Activated naive CD8-positive, alpha-beta T cell treated with anti-CD3 and anti-CD28 coated beads for 36 hours (primary cell): ENCODE results near the gene BEX3. TPM values are rescaled to one million over a fixed set of nuclear protein-coding genes. Genes with fewer than 3 reads are reported as not detected.
"Not testable (repeated sequence)": the region's sequence is repeated elsewhere in the genome, so short reads cannot be mapped to it uniquely, and the experiment has no call there.

Experiments used
- DNase-seq: peaks from one replicate; pipeline ENCODE4 v3.0.0; 2021
- H3K27ac Mint-ChIP-seq: one replicate; pipeline ENCODE4 v1.8.0; 2022; ENCODE audit warnings: mild to moderate bottlenecking, moderate library complexity, mixed read lengths
- H3K27me3 Mint-ChIP-seq: one replicate; pipeline ENCODE4 v1.8.0; 2022; ENCODE audit warnings: mild to moderate bottlenecking, mixed read lengths
- H3K36me3 Mint-ChIP-seq: one replicate; pipeline ENCODE4 v1.8.0; 2021; ENCODE audit warnings: mild to moderate bottlenecking, mixed read lengths
- H3K4me1 Mint-ChIP-seq: one replicate; pipeline ENCODE4 v1.8.0; 2021; ENCODE audit warnings: mixed read lengths
- H3K4me3 Mint-ChIP-seq: one replicate; pipeline ENCODE4 v1.8.0; 2022; ENCODE audit warnings: mild to moderate bottlenecking, moderate library complexity, mixed read lengths
- H3K9me3 Mint-ChIP-seq: one replicate; pipeline ENCODE4 v1.8.0; 2022; ENCODE audit warnings: mixed read lengths
- total RNA-seq, 2 experiments: library from RNA; stranded (reverse); gene quantifications; one replicate each; pipeline ENCODE4 v1.2.3, GENCODE V29; 2021

BEX3 gene
- total RNA-seq, 2 experiments from 2014 or later = 31.4 to 31.7 TPM

DNA sequence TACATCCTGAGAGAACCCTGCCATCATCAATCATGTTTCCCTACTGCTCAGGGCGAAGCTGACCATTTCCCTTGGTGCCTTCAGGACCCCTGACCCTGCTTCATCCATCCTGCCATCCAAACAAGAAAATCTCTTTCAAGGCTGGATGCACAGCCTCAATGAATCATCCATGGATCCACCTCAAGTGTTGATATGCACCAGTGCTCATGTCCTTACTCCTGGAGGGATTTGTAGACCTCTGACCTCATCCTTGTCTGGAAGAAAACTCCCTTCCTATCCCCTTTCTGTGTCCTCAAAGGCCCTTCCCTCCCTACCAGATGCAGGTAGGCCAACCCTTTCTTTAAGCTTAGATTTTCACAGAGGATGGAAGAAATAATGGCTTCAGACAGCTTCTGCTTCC is 24.6 kb downstream of the BEX3 start:
- DNase-seq = no peak
- Mint-ChIP-seq H3K4me3 (no peak overlapping the region), H3K9me3 (no peaks in the 10 kb centered on the region), H3K27ac (no peak overlapping the region), H3K36me3 (no peaks in the 10 kb centered on the region), H3K4me1 (peaks cover 12% of the 10 kb centered on the region), H3K27me3 (peaks cover 17% of the 10 kb centered on the region)

DNA sequence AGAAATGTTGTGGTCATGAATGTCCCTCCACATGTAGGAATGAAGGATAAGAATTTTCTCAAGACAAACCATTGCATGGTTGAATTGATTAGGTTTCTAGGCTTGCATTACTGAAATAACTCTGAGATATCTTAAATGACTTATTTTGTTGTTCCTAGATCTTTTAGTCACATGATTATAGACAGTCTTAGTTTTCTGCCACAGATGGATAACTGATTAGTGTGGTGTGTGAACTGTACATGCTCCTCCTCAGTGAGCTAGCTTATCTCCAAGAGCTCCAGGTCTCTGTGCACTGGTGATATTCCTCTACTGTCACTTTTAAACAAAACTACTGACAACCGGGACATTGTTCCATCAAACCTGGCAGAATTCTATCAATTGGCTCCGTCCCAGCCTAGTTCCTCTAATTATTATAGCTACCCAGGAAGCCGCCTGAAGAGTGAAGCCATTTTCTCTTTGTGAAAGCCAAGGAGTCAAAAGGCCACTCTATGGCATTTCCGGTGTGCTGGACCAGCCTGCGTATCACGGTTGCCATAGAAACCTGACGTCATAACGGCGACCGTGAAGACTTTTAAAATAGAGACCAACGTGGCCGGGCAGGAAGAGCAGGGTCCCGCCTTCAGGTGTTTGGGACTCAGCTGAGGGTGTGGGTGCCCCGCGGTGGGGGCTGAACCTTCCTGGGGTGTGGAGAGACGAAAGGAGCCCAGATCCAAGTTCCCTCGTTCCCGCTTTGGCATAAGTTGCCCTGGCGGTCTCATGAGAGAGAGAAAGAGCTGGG is 28.1 kb downstream of the BEX3 start:
- H3K4me1 Mint-ChIP-seq = peaks cover 6% of the 10 kb centered on the region
- H3K36me3 Mint-ChIP-seq = peaks cover 1% of the 10 kb centered on the region
- H3K4me3 Mint-ChIP-seq = peak overlapping the region; percentile 85
- peaks cover 18% of the 10 kb centered on the region for H3K27me3 Mint-ChIP-seq
- DNase-seq = peak; percentile 66
- H3K9me3 Mint-ChIP-seq = no peaks in the 10 kb centered on the region
- peak overlapping the region; percentile 78 for H3K27ac Mint-ChIP-seq

DNA sequence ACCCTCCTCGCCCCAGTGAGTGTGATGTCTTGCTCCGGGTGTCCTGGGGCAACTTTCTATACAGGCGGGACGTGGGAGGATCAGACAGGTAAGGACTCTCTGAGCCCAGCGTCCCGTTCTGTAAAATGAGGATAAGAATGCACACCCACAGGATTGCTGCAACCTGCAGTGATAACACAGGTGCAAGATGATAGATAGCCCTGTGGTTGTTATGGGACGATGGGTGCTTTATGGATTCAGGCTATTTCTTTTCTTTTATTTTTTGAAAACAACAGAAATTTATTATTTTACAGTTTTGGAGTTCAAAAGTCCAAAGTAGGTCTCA is 28.6 kb downstream of the BEX3 start:
- Mint-ChIP-seq H3K36me3 (peaks cover 1% of the 10 kb centered on the region), H3K4me3 (peak overlapping the region; percentile 85), H3K27ac (no peak overlapping the region), H3K4me1 (peaks cover 6% of the 10 kb centered on the region), H3K27me3 (peaks cover 23% of the 10 kb centered on the region), H3K9me3 (no peaks in the 10 kb centered on the region)
- no peak for DNase-seq

DNA sequence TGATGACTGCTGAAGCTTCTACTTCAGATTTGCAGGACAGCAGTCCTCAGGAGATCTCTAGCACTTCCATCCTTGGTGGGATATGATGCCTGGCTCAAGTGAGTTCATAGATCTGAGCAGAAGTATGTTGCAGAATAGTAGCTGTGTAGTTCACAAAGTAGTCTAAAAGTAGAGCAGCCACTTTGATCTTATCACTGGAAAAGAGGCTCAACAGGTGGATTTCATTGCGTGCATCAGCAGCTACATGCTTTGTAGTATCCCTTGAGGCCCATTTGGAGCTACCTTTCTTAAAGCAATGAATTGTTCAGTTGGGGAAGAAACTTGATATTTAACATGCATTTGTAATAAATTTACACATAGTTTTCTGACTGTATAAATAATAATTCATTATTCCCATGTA is 29.9 kb downstream of the BEX3 start:
- no peak for DNase-seq
- Mint-ChIP-seq H3K4me1 (peaks cover 6% of the 10 kb centered on the region), H3K27me3 (peaks cover 27% of the 10 kb centered on the region), H3K9me3 (no peaks in the 10 kb centered on the region), H3K36me3 (peaks cover 4% of the 10 kb centered on the region), H3K27ac (no peak overlapping the region), H3K4me3 (no peak overlapping the region)

DNA sequence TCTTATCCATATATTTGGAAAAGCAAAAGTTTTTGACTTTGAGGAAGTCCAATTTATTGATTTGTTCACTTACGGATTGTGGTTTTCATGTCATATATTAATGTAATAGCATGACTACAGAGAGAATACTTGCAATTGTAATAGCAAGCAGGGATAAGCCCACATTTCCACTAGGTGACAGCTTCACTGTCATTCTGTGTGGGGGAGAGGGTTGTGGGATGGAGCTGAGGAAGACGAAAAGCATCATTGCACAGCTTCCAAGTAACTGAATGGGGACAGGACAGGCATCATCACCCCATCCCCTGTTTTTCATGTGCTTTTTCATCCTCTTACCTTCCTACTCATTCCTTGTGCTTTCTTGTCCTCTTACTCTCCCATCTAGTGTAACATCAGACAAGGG is 31.4 kb downstream of the BEX3 start:
- H3K27ac Mint-ChIP-seq = no peak overlapping the region
- peaks cover 6% of the 10 kb centered on the region for H3K4me1 Mint-ChIP-seq
- DNase-seq = no peak
- H3K36me3 Mint-ChIP-seq = peaks cover 4% of the 10 kb centered on the region
- no peak overlapping the region for H3K4me3 Mint-ChIP-seq
- no peaks in the 10 kb centered on the region for H3K9me3 Mint-ChIP-seq
- H3K27me3 Mint-ChIP-seq = peaks cover 23% of the 10 kb centered on the region

DNA sequence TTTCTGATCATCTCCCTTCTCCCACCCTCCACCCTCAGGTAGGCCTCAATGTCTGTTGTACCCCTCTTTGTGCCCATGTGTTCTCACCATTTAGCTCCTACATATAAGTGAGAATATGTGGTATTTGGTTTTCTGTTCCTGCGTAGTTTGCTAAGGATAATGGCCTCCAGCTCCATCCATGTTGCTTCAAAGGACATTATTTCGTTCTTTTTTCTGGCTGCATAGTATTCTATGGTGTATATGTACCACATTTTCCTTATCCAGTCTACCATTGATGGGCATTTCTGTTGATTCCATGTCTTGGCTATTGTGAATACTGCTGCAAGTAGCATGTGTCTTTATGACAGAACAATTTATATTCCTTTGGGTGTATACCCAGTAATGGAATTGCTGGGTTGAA is 35.4 kb downstream of the BEX3 start:
- not testable (repeated sequence) for DNase-seq, H3K4me1 Mint-ChIP-seq, H3K27ac Mint-ChIP-seq, H3K9me3 Mint-ChIP-seq, H3K36me3 Mint-ChIP-seq, H3K4me3 Mint-ChIP-seq
- peaks cover 14% of the 10 kb centered on the region for H3K27me3 Mint-ChIP-seq

DNA sequence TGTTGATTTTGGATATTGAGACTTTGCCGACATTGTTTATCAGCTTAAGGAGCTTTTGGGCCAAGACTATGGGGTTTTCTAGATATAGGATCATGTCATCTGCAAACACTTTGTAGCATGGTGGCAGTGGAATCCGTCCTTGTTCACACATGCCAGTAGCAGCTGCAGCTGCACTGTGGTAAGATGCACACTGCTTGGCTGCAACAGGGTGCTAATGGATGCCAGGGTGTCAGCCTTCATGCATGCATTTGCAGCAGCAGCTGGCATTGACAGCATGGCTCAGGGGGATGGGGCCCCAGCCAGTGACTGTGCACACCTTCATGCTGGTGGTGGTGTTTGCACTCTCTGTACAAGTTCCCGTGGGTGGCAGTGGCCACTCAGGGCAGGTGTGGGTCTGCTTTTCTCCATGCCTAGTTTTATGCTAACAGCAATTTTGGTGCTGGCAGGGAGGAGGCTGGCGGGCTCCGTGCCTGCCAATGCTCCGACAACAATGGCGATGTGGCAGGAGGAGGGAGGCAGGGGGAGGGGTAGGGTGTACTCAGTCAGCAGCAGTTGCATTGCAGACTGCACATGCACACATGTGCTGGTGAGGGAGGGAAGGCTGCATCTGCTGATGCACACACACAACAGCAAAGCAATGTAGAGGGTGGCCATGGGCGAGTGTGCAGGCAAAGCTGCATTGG is 37.5 kb downstream of the BEX3 start:
- peaks cover 14% of the 10 kb centered on the region for H3K27me3 Mint-ChIP-seq
- H3K4me1 Mint-ChIP-seq = peaks cover 8% of the 10 kb centered on the region
- H3K36me3 Mint-ChIP-seq = peaks cover 3% of the 10 kb centered on the region
- H3K4me3 Mint-ChIP-seq = no peak overlapping the region
- no peak overlapping the region for H3K27ac Mint-ChIP-seq
- no peak for DNase-seq
- no peaks in the 10 kb centered on the region for H3K9me3 Mint-ChIP-seq

DNA sequence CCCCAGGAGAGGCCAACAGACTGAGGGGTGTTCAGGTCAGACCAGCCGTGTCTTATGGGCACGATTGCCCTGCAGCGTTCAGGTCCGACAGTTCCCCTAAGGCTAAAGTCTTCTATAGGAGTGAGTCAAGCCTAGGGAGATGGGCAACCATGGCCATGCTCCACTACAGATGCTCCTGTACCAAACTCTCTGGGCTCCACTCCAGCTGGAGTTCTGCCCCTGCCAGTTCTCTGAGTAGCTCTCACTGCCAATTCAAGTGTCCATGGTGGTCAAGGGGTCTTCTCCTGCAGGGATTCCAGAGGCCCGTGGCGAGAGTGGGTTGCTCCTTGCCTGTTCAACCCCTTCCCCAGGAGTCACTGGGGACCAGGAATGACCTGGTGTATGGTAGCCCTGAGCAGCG is 38.2 kb downstream of the BEX3 start:
- Mint-ChIP-seq H3K36me3 (peaks cover 3% of the 10 kb centered on the region), H3K27ac (no peak overlapping the region), H3K9me3 (no peaks in the 10 kb centered on the region), H3K27me3 (peaks cover 11% of the 10 kb centered on the region), H3K4me1 (peaks cover 8% of the 10 kb centered on the region), H3K4me3 (no peak overlapping the region)
- DNase-seq = no peak

DNA sequence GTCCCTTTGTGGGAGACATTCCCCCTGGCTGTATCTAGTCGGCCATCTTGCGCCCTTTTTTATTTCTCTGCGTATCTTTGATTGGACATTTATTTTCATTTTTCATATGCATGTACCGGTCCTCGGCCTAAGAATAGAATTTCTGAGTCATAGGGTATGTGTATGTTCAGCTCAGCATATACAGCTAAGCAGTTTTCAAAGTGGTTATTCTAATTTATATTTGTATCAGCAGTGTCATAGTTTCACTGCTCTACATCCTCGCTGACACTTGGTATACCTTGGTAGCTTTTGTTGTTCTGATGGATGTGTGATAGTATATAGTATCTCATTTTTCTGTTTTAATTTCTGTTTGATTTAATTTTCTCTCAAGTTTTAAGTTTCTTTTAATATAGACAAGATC is 38.7 kb downstream of the BEX3 start:
- peaks cover 8% of the 10 kb centered on the region for H3K4me1 Mint-ChIP-seq
- peaks cover 7% of the 10 kb centered on the region for H3K27me3 Mint-ChIP-seq
- no peak overlapping the region for H3K4me3 Mint-ChIP-seq
- H3K36me3 Mint-ChIP-seq = peaks cover 2% of the 10 kb centered on the region
- no peak for DNase-seq
- no peaks in the 10 kb centered on the region for H3K9me3 Mint-ChIP-seq
- no peak overlapping the region for H3K27ac Mint-ChIP-seq

DNA sequence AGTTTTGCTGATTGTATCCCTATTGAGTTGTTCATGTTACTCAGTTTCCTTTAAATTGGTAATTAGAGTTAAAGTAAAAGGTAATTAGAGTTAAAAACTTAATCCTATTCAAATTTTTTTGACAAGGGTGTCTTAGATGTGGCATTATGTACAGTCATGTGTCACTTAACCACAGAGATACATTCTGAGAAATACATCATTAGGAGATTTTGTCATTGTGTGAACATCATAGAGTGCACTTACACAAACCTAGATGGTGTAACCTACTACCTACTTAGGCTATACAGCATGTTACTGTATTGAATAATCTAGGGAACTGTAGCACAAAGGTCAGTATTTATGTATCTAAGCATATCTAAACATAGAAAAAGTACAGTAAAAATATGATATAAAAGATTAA is 39.2 kb downstream of the BEX3 start:
- H3K36me3 Mint-ChIP-seq = no peaks in the 10 kb centered on the region
- no peaks in the 10 kb centered on the region for H3K9me3 Mint-ChIP-seq
- H3K4me1 Mint-ChIP-seq = peaks cover 8% of the 10 kb centered on the region
- H3K4me3 Mint-ChIP-seq = no peak overlapping the region
- H3K27me3 Mint-ChIP-seq = peaks cover 4% of the 10 kb centered on the region
- DNase-seq = no peak
- no peak overlapping the region for H3K27ac Mint-ChIP-seq

DNA sequence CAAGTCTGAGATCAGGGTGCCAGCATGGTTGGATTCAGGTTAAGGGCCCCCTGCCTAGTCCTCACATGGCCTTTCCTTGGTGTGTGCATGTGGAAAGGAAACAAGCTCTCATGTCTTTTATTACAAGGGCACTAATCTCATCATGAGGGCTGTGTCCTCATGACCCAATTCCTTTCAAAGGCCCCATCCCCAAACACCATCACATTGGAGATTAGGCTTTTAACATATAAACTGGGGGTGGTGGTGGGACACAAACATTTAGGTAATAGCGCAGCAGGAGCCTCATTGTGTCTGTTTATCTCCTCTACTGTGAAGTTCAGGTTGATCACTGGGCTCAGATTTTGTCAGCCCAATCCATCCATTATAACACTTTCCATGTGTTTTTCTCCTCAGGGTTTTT is 41.0 kb downstream of the BEX3 start:
- Mint-ChIP-seq H3K27me3 (peaks cover 4% of the 10 kb centered on the region), H3K36me3 (no peaks in the 10 kb centered on the region), H3K4me3 (no peak overlapping the region), H3K4me1 (peaks cover 8% of the 10 kb centered on the region), H3K27ac (no peak overlapping the region), H3K9me3 (no peaks in the 10 kb centered on the region)
- no peak for DNase-seq

DNA sequence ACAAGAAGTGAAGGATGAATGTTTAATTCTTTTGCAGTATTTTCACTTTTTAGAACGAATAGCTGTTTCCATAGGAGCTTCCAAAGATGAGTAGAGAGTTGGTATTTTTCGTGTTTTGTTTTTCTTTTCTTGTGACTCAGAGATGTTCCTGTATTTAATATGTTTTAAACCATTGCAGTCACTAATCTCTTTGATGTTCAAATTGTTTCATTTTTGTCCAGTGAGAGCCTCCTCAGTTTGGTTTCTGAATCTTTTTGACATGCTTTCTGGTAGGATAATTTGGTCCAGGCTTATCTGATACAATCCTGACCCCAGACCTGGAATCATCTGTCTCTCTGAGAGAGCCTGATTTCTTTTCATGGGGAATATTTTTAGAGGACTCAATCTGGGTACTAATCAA is 41.6 kb downstream of the BEX3 start:
- H3K4me3 Mint-ChIP-seq = no peak overlapping the region
- H3K9me3 Mint-ChIP-seq = no peaks in the 10 kb centered on the region

DNA sequence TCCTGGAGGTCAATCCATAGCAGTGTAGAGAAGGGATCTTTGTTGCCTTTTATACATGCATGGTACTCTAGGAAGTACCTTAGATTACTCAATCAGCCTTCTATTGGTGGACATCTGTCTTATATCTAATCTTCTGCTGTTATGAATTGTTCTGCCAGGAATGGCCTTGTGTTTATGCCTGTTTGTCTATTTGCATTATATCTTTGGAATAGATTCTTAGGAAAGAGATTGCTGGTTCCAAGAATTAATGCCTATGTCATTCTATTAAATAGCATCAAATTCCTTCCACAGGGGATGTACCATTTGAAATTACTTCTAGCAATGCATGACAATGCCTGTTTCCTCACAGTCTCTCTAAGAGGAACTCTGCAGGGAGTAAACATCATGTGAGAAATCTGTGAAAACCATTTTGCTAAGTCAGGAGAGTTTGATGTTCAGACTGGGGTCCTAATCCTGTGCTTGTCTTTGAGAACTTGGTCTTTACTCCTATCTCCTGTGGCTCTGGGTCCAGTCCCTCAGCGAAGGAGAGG is 42.5 kb downstream of the BEX3 start:
- DNase-seq = no peak
- Mint-ChIP-seq H3K27ac (no peak overlapping the region), H3K4me1 (peaks cover 8% of the 10 kb centered on the region), H3K9me3 (no peaks in the 10 kb centered on the region), H3K36me3 (no peaks in the 10 kb centered on the region), H3K4me3 (no peak overlapping the region), H3K27me3 (peaks cover 4% of the 10 kb centered on the region)

More for the DNA sequence above, 41.6 kb downstream of the BEX3 start:
- no peak overlapping the region for H3K27ac Mint-ChIP-seq
- no peak for DNase-seq
- peaks cover 4% of the 10 kb centered on the region for H3K27me3 Mint-ChIP-seq
- peaks cover 8% of the 10 kb centered on the region for H3K4me1 Mint-ChIP-seq
- no peaks in the 10 kb centered on the region for H3K36me3 Mint-ChIP-seq

DNA sequence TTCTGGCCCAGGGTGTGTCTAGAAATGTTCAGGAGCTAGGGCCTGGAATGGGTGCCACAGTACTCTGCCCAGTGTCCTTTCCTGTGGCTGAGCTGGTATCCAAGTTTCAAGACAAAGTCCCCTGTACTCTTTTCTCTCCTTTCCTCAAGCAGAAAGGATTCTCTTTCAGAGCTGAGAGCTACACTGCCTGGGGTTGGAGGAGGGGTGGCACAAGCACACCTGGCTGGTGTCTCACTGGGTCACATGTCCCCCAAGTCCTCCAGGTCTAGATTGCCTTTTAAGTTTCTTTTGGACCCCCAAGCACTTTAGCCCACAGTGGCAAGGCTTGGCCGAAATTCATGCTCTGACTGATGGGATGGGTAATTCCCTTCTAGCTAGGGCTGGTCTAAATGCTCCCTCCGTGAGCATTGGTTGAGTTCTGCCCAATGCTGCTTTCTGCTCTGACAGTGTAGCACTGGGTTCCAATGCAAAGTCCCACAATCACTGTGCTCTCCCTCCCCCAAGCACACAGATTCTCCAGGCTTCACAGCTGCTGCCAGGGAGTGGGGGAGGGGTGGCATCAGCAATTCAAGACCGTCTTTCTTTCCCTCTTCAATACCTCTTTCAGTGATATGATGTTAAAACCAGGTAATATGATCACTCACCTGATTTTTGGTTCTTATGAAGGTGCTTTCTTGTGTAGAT is 47.8 kb downstream of the BEX3 start:
- no peak overlapping the region for H3K27ac Mint-ChIP-seq
- H3K4me1 Mint-ChIP-seq = no peaks in the 10 kb centered on the region
- H3K9me3 Mint-ChIP-seq = no peaks in the 10 kb centered on the region
- no peak for DNase-seq
- H3K36me3 Mint-ChIP-seq = no peaks in the 10 kb centered on the region
- H3K27me3 Mint-ChIP-seq = no peaks in the 10 kb centered on the region
- no peak overlapping the region for H3K4me3 Mint-ChIP-seq
